ENCODE measurements around the gene CDH4.
"Not testable (repeated sequence)": the region's sequence is repeated elsewhere in the genome, so short reads cannot be mapped to it uniquely, and the experiment has no call there.

CDH4 gene

DNA sequence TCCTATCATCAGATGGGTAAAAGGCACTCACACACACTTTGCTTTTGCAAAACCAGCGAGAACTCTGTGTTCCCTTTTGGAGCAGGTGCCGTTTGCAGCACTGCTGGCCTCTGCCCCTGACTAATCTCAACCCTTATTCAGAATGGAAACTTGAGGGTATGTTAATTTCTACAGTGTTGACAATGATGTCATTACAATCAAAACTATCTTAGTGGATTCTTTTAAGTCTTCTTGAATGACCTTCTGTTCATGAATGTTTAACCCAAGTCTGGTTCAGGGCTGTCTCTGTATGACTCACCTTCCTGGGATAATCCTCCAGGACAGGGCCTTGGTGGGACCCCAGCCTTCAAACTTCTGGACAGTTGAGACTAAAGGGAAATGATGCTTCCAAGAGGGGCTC is 197.9 kb downstream of the CDH4 start:
- DNase-seq: no peak
- TF ChIP-seq POLR2A (IDR thresholded peaks at IDR 0.05; ENCODE audit: low read length): no peak
- TF ChIP-seq GATA1 (IDR thresholded peaks at IDR 0.05; ENCODE audit: low read depth, low read length): no peak

DNA sequence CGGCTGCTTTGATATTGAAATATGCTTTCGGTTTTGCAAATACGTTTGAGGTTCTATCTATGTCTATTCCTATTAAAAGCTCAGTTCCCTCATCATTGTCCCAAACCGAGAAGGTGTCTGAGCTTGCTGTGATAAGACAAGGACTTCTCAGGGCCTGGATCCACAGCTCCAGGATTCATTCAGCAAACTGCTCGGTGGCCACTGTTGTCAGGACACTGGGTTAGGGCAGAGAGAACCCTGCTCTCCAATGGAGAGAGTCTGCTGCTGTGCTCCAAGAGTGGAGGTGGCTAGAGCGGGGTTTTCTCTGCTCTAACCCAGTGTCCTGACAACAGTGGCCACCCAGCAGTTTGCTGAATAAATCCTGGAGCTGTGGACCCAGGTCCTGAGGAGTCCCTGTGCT is 198.5 kb downstream of the CDH4 start:
- TF ChIP-seq GATA1 (IDR thresholded peaks at IDR 0.05; ENCODE audit: low read depth, low read length) (no peak), POLR2A (IDR thresholded peaks at IDR 0.05; ENCODE audit: low read length) (no peak)
- DNase-seq: no peak

DNA sequence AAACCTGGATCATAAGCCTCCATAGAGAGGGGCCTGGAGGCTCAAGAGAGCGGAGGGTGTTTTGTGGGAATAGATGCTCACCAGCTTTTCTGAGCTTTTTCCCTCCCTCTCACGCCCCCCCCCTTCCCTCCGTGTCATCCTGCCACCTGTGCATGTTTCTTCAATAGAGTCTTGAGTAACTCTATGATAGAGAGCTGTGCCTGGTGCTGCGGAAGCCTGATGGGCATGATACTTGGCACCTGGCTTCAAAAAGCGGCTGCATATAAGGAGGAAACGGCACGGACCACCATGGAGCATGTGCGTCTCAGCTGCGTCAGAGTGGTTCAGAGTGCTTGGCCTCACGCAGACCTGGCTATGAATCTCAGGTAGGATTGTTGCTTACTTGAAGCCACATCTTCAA is 198.9 kb downstream of the CDH4 start:
- no peak for DNase-seq
- TF ChIP-seq GATA1 (IDR thresholded peaks at IDR 0.05; ENCODE audit: low read depth, low read length) (no peak), POLR2A (IDR thresholded peaks at IDR 0.05; ENCODE audit: low read length) (no peak)

DNA sequence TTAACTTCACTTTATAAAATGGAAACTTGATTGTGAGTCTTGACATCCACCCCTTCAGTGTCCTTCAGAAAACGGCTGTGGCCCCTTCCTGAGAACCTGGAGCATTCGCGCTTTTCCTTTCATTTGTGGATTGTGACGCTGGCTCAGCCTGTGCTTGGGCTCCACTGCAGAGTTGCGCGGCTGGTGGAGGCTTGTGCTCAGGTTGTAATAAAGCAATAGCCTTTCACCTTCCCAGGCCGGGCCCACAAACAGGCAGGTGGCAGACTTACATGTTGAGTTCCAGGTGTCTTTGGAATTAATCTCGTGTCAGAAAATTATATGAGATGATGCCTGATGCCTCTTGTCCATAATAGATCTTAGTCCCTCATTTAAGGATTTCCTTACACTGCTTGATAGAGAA is 199.9 kb downstream of the CDH4 start:
- no peak for DNase-seq
- TF ChIP-seq POLR2A (IDR thresholded peaks at IDR 0.05; ENCODE audit: low read length): no peak
- TF ChIP-seq GATA1 (IDR thresholded peaks at IDR 0.05; ENCODE audit: low read depth, low read length): no peak

DNA sequence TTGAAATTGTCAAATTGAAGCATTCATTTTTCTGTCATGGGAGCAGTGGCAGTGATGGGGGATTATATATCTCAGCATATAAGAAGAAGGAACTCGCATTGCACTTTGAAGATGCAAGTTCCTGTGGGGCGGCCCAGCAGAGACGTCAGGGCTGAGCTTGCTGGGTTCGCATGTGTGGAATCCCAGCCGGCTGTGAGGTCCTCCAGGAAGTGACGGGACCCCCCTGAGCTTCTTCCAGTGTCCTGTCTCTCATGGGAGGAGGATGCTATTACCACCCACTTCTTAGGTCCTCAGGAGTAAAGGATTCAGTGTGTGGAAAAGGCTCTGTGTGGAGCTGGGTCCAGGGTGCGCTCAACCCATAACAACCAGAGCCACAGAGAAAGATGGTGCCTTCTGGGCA is 201.2 kb downstream of the CDH4 start:
- TF ChIP-seq POLR2A (IDR thresholded peaks at IDR 0.05; ENCODE audit: low read length) (no peak), GATA1 (IDR thresholded peaks at IDR 0.05; ENCODE audit: low read depth, low read length) (no peak)
- no peak for DNase-seq

DNA sequence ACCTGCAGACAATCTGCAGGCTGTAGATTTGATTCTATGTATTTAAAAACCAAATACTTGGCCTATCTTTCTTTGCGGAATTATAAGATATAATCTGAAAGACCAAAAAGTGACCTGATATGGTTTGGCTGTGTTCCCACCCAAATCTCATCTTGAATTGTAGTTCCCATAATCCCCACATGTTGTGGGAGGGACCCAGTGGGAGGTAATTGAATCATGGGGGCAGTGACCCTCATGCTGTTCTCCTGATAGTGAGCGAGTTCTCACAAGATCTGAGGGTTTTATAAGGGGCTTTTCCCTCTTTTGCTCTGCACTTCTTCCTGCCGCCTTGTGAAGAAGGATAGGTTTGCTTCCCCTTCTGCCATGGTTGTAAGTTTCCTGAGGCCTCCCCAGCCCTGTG is 201.6 kb downstream of the CDH4 start:
- not testable (repeated sequence) for DNase-seq

DNA sequence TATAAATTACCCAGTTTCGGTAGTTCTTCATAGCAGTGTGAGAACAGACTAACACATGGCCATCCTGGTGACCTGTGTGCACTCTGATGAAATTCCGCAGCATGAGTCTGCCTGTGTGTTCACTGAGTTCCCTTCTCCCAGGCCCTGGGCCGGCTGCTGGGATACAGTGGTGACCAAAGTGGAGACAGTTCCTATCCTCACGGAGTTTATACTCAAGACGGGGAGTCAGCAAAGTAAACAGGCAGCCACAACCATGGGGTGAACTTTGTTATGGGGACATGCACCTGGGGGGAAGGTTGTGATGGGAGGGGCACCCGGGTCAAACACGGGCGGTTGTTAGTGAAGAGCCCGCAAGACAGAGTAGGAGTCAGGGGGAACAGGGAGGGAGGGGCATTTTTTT is 202.0 kb downstream of the CDH4 start:
- TF ChIP-seq POLR2A (IDR thresholded peaks at IDR 0.05; ENCODE audit: low read length) (no peak), GATA1 (IDR thresholded peaks at IDR 0.05; ENCODE audit: low read depth, low read length) (no peak)
- no peak for DNase-seq

DNA sequence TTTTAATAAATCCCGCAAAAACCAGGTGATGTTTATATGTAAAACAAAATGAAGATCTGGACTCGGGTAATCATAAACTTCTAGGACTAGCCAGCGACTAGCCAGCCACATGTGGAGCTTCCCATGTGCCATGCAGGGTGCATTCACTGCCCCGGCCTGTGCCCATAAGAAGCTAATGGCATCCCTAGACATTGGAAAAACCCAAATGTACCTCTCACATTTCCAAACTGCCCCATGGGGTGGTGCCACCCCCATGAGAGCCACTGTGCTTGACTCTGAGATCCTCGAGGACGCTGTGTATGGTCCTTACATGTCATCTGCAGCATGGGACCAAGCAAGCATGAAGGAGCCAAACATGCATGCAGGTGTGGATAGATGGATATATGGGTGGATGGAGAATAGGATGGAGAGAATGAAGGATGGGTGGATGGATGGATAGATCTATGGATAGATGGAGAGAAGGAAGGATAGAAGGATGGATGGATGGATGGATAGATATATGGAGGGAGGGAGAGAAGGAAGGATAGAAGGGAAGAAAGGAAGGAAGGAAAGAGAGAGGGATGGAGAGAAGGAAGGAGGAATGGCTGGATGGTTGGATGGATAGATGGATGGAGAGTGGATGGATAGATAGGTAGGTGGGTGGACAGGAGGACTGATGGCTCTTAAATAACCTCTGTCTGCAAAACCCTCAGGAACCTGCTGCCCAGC is 203.6 kb downstream of the CDH4 start:
- TF ChIP-seq POLR2A (IDR thresholded peaks at IDR 0.05; ENCODE audit: low read length): no peak
- TF ChIP-seq GATA1 (IDR thresholded peaks at IDR 0.05; ENCODE audit: low read depth, low read length): no peak
- DNase-seq: no peak

DNA sequence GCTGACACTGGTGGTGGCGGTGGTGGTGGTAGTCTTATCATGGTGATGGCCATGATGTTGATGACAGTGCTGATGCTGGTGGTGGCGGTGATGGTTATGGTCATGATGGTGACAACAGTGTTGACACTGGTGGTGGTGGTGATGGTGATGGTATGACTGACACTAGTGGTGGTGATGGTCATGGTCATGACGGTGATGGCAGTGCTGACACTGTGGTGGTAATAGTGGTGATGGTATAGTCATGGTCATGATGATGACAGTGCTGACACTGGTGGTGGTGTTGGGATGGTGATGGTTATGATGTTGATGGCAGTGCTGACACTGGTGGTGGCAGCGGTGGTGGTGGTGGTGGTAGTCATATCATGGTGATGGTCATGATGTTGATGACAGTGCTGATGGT is 205.7 kb downstream of the CDH4 start:
- no peak for DNase-seq
- TF ChIP-seq POLR2A (IDR thresholded peaks at IDR 0.05; ENCODE audit: low read length) (no peak), GATA1 (IDR thresholded peaks at IDR 0.05; ENCODE audit: low read depth, low read length) (no peak)

DNA sequence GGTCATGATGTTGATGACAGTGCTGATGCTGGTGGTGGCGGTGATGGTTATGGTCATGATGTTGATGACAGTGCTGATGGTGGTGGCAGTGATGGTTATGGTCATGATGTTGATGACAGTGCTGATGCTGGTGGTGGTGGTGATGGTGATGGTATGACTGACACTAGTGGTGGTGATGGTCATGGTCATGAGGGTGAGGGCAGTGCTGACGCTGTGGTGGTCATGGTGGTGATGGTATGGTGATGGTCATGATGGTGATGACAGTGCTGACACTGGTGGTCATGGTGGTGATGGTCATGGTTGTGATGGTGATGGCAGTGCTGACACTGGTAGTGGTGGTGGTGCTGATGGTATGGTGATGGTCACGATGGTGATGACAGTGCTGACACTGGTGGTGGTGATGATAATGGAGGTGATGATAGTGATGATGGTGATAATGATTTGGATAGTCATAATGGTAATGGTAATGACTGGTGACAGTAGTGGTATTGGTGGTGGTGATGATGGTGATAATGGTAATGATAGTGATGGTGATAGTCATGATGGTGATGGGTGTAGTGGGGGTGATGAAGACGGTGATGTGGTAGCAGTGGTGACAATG is 206.2 kb downstream of the CDH4 start:
- no peak for DNase-seq
- TF ChIP-seq POLR2A (IDR thresholded peaks at IDR 0.05; ENCODE audit: low read length) (no peak), GATA1 (IDR thresholded peaks at IDR 0.05; ENCODE audit: low read depth, low read length) (no peak)

DNA sequence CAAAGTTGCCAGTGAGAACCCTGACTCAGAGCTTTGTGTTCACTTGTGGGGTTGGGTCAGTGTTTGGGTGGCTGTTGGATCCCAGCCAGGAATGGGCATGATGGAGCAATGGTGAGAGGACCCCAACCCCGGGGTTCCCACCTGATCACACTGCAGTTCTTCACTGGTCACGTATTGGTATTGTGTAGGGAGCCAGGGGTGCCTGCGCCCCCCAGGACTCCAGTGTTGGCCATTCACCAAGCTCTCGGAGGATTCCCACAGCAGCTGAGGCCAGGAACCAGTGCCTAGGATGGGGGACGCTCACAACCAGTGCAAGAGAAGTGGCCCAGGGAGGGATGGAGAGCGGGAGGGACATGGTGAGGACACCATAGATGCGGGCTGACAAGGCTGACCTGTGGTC is 207.2 kb downstream of the CDH4 start:
- DNase-seq: no peak
- no peak for TF ChIP-seq GATA1 (IDR thresholded peaks at IDR 0.05; ENCODE audit: low read depth, low read length)
- no peak for TF ChIP-seq POLR2A (IDR thresholded peaks at IDR 0.05; ENCODE audit: low read length)

DNA sequence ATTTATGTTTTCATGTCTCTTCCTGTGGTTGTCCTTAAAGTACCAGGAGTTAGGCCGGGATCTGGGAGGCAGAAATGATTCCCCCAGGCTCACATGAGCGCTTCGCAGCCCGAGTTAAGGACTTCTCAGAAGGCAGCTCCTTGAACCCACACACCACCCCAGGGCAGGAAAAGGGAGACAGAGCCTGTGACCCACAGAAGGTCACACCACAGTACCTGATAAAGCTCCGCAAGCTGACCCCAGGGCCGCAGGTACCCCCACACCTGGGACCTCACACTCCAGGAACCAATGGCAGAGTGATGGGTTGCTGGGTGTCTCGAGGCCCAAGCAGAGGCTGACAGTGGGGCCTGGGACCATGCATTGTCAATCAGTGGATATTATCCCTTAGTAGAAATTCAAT is 207.6 kb downstream of the CDH4 start:
- DNase-seq: no peak
- no peak for TF ChIP-seq POLR2A (IDR thresholded peaks at IDR 0.05; ENCODE audit: low read length)

DNA sequence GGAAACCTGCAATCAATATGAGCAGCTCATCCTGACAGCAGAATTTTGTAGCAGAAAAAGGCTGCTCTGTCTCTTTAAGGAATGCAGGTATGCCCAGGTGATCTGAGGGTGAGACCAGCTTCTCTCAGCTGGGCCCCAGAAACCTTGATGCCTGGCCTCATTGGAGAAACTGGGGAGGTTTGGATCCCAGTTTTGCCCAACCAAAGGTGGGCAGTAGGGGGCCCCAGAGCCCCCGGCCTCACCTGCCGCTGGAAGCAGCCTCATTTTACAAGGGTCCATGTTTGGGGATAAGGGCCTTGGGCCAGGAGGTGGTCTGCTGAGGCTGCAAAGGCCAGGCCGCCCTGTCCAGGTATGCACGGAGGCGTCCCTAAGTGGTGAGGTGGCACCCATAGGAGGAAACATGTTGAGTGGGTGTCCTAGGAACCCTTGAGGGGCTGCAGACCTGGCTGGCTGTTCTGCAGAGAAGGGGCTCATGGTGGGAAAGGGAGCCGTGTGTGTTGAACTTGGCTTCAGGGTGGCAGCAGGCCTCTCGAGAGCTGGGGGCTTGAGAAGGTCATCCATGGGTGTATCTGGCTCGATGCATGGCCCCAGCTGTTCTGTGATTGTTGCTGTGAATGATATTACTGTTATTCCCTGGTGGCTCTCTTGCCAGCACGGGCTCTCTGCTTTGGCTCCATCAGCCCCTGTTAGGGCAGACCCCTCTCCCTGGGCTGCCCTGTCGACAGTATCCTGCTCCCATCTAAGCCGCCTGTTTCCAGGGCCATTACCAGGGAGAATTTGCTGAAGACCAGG is 208.4 kb downstream of the CDH4 start:
- no peak for DNase-seq
- TF ChIP-seq POLR2A (IDR thresholded peaks at IDR 0.05; ENCODE audit: low read length): no peak
- TF ChIP-seq GATA1 (IDR thresholded peaks at IDR 0.05; ENCODE audit: low read depth, low read length): no peak

DNA sequence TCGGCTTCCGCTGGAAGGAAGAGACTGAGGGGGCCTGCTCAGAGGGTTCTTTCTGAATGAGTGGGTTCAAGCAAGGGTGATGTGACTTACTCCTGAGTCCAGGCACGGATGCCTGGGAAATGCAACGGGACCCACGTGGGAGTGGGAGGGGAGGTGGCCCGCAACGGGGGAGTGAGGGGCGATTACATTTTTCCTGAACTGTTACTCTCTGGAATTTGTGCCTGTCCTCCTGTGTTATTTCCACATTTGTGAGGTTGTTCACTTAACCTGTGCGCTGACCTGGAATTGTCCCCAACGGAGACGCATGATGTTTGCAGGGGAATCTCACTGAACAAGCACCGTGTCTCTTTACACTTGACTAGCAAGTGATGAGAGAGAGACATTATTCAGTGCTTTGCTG is 209.4 kb downstream of the CDH4 start:
- no peak for TF ChIP-seq GATA1 (IDR thresholded peaks at IDR 0.05; ENCODE audit: low read depth, low read length)
- no peak for TF ChIP-seq POLR2A (IDR thresholded peaks at IDR 0.05; ENCODE audit: low read length)
- DNase-seq: no peak
